Ishikawa (cell line): ENCODE measurements around the gene CROCC2.

Experiments used
- CEBPB ChIP-seq: IDR thresholded peaks from 2 replicates; pipeline ENCODE4 v1.6.1; 2012
- CREB1 ChIP-seq: IDR thresholded peaks from 2 replicates; pipeline ENCODE4 v1.6.1; 2012; ENCODE audit warnings: low read depth
- EGR1 ChIP-seq: IDR thresholded peaks from 2 replicates; pipeline ENCODE4 v1.6.1; 2012
- EP300 ChIP-seq: IDR thresholded peaks from 2 replicates; pipeline ENCODE4 v1.6.1; 2012; ENCODE audit warnings: borderline replicate concordance
- FOXM1 ChIP-seq: IDR thresholded peaks from 2 replicates; pipeline ENCODE4 v1.6.1; 2012; ENCODE audit warnings: low read depth, borderline replicate concordance
- NFIC ChIP-seq: IDR thresholded peaks from 2 replicates; pipeline ENCODE4 v1.6.1; 2012
- RAD21 ChIP-seq: IDR thresholded peaks from 2 replicates; pipeline ENCODE4 v1.6.1; 2012; ENCODE audit warnings: low read depth
- REST ChIP-seq: IDR thresholded peaks from 2 replicates; pipeline ENCODE4 v1.6.1; 2012; ENCODE audit warnings: low read depth, mild to moderate bottlenecking
- TAF1 ChIP-seq: IDR thresholded peaks from 2 replicates; pipeline ENCODE4 v1.6.1; 2012; ENCODE audit warnings: low read depth, mild to moderate bottlenecking
- TCF12 ChIP-seq: IDR thresholded peaks from 2 replicates; pipeline ENCODE4 v1.6.1; 2012; ENCODE audit warnings: low read depth
- TEAD4 ChIP-seq: IDR thresholded peaks from 2 replicates; pipeline ENCODE4 v1.6.1; 2012
- USF1 ChIP-seq: IDR thresholded peaks from 2 replicates; pipeline ENCODE4 v1.6.1; 2012
- YY1 ChIP-seq: IDR thresholded peaks from 2 replicates; pipeline ENCODE4 v1.6.1; 2012; ENCODE audit warnings: low read depth
- ZBTB7A ChIP-seq: IDR thresholded peaks from 2 replicates; pipeline ENCODE4 v1.6.1; 2012; ENCODE audit warnings: low read depth
- TF ChIP-seq, protein P1 (sequence below): IDR thresholded peaks from 2 replicates; pipeline ENCODE4 v1.6.1; 2012

Gene CROCC2

DNA sequence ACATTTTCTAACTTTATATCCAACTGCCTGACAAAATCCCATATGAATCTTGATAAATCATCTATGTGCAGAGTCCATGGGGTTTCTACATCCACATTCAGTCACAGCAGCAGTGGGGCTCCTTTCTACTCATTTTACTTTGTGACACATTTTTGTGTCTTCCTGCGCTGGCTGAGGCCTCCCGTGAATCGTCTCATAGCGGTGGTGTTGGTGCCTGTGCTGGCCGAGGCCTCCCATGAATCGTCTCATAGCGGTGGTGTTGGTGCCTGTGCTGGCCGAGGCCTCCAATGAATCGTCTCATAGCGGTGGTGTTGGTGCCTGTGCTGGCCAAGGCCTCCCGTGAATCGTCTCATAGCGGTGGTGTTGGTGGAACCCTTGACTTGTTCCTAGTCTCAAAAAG, 109.3 kb downstream of the CROCC2 start:
- no peak for TF ChIP-seq ZBTB7A
- no peak for TF ChIP-seq FOXM1
- no peak for TF ChIP-seq YY1
- TF ChIP-seq NFIC = no peak

GRCh38 chr2:241017228-241017940, 111.2 kb downstream of the CROCC2 start:
- TF ChIP-seq EP300 (no peak), USF1 (no peak), NFIC (no peak), REST (no peak), CREB1 (no peak), RAD21 (no peak), TAF1 (no peak), FOXM1 (no peak)
- TF ChIP-seq, protein P1, sequence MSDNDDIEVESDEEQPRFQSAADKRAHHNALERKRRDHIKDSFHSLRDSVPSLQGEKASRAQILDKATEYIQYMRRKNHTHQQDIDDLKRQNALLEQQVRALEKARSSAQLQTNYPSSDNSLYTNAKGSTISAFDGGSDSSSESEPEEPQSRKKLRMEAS = no peak

- no peak for TF ChIP-seq USF1
- TF ChIP-seq CREB1 = no peak
- no peak for TF ChIP-seq FOXM1
- TF ChIP-seq TCF12 = no peak
- TF ChIP-seq RAD21 = no peak
- TF ChIP-seq TAF1 = no peak
Observed at GRCh38 chr2:241018051-241018891, 112.1 kb downstream of the CROCC2 start.

GRCh38 chr2:241019441-241020139, 113.5 kb downstream of the CROCC2 start:
- no peak for TF ChIP-seq TCF12
- no peak for TF ChIP-seq TEAD4
- TF ChIP-seq USF1 = no peak
- TF ChIP-seq YY1 = no peak
- TF ChIP-seq, protein P1 = no peak
- TF ChIP-seq FOXM1 = no peak
- no peak for TF ChIP-seq CREB1
- no peak for TF ChIP-seq EGR1
- no peak for TF ChIP-seq EP300
- TF ChIP-seq NFIC = no peak
- TF ChIP-seq REST = no peak
- no peak for TF ChIP-seq TAF1
- no peak for TF ChIP-seq RAD21
- no peak for TF ChIP-seq CEBPB
- no peak for TF ChIP-seq ZBTB7A

DNA sequence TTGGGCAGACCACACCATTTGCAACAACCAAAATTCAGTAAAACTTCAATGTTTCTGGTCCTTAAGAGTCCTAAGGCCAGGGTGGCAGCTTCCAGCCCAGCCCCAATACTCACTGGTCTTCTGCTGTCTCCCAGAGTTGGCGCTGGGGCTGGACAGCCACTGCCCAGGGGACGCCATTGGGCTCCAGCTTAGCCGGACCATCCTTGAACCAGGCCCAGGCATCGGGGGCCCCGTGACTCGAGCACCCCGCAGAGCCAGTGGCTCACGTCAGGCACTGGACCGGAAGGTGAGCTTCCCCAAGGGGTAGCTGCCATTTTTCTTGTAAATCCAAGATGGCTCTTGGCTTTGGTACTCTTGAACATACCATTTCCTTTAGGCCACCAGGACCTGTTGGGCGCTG, 114.1 kb downstream of the CROCC2 start:
- TF ChIP-seq TAF1 (no peak), TCF12 (no peak), FOXM1 (no peak), TEAD4 (no peak), REST (no peak), CREB1 (no peak), NFIC (no peak), YY1 (no peak), ZBTB7A (no peak), RAD21 (no peak), CEBPB (no peak), USF1 (no peak), EGR1 (no peak), EP300 (no peak)
- TF ChIP-seq, protein P1 = no peak
